Head of caudate nucleus (tissue), 42 donors: ENCODE measurements around the gene OR52A5.

Experiments
- DNase-seq, 42 donors: peaks; one replicate each; pipeline versions ENCODE4 v3.0.0 to v3.0.0-alpha.2; 2020 to 2021; ENCODE audit warnings: mixed read lengths in 7 of 42
- intact Hi-C: fragments of 100-400 bp; cut with DNase I; formaldehyde crosslinking; loops from one replicate; pipeline ENCODE4 v1.15.0; 2022

The OR52A5 gene

GRCh38 chr11:5123802-5124521, 14.2 kb downstream of the OR52A5 start:
- DNase-seq = peak; percentile 31 to 88 (median 70)
- intact Hi-C loops = no loop called here

GRCh38 chr11:5118893-5119292, 19.3 kb downstream of the OR52A5 start:
- DNase-seq = no peak
- intact Hi-C loops = no loop called here

GRCh38 chr11:5117588-5117987, 20.6 kb downstream of the OR52A5 start:
- no peak for DNase-seq

GRCh38 chr11:5115339-5115738, 22.8 kb downstream of the OR52A5 start:
- intact Hi-C loops = no loop called here
- no peak for DNase-seq

More at GRCh38 chr11:5117588-5117987, 20.6 kb downstream of the OR52A5 start:
- intact Hi-C loops = no loop called here

DNA sequence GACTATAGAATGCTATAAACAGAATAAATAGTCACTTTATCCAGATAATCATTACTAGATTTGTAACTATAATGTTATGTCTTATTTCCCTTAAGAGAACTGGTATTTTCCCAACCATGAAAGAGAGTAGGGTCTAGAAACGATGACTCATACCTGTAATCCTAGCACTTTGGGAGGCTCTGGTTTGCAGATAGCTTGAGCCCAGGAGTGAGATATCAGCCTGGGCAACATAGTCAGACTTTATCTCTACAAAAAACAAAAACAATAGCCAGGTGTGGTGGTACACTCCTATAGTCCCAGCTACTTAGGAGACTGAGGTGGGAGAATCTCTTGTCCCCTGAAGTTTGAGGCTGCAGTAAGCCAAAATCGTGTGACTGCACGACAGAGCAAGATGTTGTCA, 30.9 kb downstream of the OR52A5 start:
- DNase-seq = no peak
- intact Hi-C loops = no loop called here

DNA sequence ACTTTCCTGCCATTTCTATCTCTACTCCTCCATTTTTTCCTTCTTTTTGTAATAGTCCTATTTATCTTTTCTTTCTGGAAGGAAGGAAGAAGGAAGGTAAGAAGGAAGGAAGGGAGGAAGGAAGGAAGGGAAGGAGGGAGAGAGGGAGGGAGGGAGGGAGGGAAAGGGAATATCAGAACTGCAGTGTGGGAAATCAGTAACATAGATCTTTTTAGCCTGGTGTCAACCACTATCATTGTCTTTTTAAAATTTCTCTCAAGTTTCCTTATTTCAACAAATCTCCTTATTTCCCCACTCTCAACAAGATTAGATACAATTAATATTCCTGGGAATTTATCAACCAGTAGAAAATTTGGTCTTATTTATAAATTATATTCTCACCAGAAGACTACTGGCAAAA, 35.1 kb downstream of the OR52A5 start:
- intact Hi-C loops = no loop called here
- no peak for DNase-seq

DNA sequence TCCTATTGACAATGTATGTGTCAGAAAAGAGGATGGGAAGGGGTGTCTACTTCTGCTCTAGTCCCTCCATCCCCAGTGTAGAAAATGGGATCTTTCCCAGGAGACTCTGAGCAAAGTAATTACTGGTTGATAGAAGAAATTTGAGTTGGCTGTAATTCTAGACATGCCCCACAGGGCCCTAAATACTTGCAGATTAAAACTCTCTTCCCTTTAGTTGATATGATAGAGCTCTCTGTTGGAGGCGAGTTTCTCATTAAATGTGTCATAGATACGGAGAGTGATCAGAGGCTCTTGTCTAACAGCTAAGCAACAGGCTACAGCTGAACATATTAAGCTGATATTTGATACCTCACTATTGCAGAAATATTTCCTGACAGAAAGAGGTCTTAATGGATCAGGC, 35.9 kb downstream of the OR52A5 start:
- intact Hi-C loops = no loop called here
- DNase-seq = no peak

GRCh38 chr11:5096011-5096410, 42.1 kb downstream of the OR52A5 start:
- intact Hi-C loops = no loop called here
- no peak for DNase-seq

GRCh38 chr11:5092821-5093585, 45.2 kb downstream of the OR52A5 start:
- intact Hi-C loops = no loop called here
- DNase-seq = no peak

DNA sequence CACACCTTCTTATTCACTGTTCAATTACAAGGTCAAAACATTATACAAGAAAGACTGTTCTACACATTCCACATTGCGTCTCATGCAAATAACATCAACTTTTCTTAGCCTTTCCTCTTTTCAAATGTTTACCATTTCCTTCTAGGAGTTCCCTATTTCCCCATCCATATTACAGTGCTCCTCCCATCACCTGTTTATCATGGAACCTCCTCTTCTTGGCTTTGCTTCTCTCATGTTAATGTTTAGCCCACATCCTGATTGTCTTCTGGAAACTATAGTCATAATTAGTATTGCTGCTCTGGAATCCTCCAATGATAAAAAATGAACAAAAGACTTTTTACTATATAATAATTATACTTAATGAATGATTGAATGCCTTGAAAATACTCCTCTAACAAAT, 47.5 kb downstream of the OR52A5 start:
- no peak for DNase-seq
- intact Hi-C loops = no loop called here

- no peak for DNase-seq
- intact Hi-C loops = no loop called here
Measured at GRCh38 chr11:5088556-5088955, 49.6 kb downstream of the OR52A5 start.

DNA sequence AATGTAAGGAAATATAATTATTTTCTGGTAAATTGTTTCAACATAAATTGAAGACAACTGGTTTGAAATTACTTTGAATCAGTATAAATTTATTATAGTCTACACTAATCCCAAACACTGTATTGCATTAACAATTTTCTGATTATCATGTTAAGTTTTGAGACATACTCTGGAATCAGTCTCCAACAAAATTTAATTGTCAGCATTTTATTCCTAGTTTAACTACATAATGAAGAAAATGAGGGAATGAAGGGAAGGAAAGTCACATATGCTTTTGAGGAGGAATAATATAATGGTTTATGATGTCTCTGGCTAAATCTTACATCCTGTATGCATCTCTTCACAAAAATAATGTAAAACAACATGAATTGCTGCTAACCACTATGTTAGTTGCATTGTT, 54.6 kb downstream of the OR52A5 start:
- intact Hi-C loops = no loop called here
- no peak for DNase-seq

- intact Hi-C loops = no loop called here
- no peak for DNase-seq
Measured at GRCh38 chr11:5081405-5081804, 56.8 kb downstream of the OR52A5 start.
